Endometrium (tissue), 2 donors: ENCODE results near the gene SLC17A1.

ENCODE experiments used
- FAIRE-seq: peaks from 2 replicates; lab custom pipeline; 2012; peaks lifted over from hg19 to GRCh38; lab: Jason Lieb, UNC
- donor health status: control.
- donor health status: control.

Gene SLC17A1

DNA sequence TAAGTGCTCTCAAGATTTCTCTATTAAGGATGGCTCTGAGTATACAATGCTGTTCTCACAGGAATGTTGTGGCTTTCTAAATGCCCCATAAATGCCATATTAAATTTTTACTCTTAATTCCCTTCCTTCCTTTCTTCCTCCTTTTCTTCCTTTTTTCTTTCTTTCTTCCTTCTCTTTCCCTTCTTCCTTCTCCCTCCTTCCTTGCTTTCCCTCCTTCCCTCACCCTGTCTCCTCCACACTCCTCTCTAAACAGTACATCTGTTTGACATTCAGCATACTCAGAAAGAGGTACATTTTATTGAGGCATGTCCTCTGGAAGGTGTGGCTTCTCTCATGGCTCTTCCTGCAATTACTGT is 433 bp upstream of the SLC17A1 start:
- no peak for FAIRE-seq

DNA sequence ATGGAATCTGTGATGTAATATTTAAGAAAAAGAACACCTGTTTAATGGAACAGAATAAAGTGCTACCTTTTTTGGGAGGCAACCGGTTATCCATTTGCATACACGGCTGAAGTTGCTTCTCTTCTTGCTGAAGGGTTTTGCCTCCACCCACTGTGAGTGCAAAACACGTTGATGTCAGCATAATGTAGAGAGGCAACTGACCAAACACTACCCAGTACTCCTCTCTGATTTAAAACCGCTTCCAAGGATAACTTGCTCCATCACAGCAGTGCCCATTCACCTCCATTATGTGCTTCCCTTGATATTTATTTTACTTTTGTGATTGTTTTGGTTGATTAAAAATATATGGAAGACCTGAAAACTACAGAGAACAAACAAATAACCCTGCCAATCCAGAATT is 1.4 kb downstream of the SLC17A1 start:
- no peak for FAIRE-seq

DNA sequence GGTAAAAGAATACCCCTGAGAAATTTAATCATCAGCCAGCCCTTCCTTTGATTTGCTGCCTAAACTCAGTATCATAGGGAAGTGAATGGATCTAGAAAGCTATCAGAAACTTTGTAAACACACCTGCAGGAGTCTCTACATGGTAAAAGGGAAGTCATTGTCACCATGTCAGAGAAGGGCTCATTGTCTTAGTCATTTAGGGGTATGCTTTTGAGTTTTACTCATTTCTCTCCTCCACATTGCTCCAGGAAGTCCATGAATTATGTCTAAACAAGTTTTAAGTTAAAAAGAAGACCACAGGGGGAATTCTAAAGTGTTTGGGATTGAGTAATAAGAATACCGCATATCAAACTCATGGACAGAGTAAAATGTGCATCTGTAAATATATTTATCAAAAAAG is 2.5 kb downstream of the SLC17A1 start:
- FAIRE-seq: no peak

DNA sequence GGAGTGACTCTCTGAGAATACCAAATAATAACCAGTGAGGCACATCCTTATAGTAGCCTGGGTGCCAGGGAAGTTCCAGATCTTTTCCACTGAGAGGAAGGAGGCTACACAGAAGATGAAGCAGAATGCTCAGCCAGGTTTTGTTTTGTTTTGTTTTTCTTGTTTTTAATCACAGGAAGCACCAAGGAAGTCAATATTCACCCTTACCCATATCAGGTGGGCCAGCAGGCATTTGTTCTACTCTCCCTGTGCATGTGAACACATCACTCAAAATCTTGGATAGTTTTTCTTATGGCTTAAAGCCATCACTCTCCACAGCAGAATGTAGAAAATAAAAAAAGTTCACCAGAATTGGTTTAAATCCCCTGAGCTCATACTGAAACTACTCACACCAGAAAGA is 10.5 kb downstream of the SLC17A1 start:
- FAIRE-seq: no peak

DNA sequence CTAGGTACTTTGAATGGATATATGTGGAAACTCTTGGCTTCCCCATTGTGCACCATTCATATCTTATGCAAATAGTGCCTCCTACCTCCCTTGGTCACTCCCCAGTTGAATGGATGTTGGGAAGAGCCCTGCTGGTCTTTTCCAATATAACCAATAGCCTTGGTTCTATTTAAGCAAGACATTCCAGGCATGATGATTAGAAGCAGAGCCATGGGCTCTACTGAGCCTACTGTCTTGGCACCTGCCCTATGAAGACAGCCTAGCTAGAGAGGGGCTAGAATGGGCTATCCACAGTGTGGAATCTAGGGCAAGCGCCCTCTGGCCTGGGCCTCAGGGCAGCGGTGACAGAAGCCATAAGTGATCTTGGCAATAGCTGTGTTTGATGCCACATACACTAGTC is 15.6 kb downstream of the SLC17A1 start:
- FAIRE-seq: no peak

DNA sequence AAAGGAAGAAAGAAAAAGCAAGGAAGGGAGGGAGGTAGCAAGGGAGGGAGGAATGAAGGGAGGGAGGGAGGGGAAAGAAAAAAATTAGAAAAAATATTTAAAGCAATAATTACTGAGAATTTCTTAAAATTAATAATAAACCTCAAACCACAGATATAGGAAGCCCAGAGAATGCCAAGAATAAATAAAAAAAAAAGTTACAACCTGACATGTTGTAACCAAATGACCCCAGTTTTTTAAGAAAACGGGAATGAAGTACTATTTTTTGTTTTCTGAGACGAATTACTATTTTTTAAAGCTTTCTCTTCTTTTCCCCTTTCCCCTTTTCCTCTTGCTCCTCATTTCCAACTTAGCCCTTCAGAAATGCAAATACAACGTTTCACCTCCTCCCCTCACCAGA is 16.7 kb downstream of the SLC17A1 start:
- no peak for FAIRE-seq

DNA sequence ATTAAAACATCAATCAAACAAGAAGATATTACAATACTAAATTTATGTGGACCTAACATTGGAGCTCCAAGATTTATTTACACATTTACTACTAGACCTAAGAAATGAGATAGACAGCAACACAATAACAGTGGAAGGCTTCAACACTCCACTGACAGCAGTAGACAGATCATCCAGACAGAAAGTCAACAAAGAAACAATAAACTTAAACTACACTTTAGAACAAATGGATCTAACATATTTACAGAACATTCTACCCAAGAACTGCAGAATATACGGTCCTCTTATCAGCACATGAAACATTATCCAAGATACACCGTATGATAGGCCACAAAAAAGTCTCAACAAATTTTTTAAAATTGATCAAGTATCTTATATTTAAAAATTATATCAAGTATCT is 27.0 kb downstream of the SLC17A1 start:
- no peak for FAIRE-seq

DNA sequence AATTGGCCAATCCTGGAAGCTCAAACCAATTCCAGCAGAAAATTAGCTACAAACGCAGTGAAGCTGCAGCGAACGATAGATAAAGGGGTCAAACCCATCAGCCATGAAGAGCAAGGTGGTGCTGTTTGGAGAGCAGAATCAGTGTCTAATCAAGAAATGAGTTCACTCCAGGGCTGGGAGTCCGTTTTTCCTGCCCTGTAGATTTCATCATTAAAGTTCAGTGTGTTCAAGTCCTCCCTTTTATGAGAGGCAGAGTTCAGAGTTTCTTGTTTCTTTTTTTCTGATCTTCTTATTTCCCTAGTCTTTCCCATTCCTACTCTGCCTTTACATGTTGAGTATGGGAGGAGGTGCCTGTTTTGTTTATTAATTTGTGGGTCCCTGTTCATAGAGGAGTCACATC is 30.4 kb downstream of the SLC17A1 start:
- FAIRE-seq: no peak

DNA sequence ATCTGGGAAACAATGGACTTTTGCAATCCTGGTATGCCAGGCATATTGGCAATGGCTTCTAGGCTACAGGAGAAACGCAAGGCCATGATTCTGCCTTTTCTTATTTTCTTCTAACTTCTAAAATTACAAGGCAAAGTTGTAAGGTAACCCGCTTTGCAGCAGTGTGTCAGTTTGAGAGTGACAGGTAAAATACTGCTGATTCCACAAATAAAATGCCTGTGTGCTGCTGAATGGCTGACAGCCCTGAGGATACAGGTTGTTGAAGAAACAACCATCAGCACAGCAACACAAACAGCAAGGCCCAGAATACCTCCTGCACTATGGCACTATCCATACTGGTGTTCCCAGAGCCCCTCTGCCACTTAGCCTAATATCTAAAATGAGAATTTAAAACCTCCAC is 37.1 kb downstream of the SLC17A1 start:
- no peak for FAIRE-seq

DNA sequence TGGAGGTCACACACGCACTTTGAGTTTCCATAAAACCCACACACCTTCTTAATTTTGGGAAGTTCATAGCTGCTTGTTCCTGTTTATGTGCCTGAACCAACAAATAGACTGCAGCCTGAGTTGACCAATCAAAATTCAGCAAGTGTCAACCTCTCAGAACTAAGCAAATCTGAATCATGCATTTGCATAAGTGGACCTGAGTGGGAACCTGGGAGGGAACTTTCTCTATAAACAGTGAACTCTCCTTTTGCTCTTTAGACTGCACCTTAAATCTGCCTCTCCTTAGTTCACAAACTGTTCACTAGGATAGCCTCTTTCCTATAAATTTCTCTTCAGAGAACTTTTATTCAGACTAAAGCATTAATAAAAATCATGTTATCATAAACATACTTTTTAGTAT is 37.9 kb downstream of the SLC17A1 start:
- no peak for FAIRE-seq

DNA sequence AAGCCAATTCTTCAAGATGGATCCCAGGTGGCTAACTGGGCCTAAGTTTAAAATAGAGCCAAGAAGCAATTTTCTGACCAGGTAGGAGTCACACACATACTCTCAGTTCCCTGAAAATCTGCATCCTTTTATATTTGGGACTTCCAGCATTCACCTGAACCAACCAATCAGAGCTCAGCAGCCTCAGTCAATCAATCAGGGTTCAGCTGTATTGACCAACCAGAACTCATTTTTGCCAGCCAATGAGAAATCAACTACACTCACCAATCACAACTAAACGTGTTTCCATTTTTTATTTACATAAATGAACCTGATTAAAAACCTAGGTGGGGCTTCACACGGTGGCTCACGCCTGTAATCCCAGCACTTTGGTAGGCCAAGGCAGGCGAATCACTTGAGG is 39.8 kb downstream of the SLC17A1 start:
- no peak for FAIRE-seq

DNA sequence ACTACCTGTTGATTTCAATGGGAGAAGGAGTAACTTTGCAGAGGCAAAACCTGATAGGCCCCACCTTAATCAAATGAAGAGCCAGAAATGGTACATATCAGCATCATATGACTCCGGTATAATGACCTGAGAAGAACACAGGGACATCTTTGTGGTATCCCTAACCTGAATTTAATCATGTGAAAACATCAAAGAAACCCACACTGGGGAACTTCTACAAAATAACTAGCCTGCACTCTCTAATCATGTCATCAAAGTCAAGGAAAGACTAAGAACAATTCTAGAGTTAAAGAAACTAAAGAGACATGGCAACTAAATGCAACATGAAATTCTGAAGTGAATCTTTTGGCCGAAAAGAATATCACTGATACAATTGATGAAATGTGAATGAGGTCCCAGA is 42.4 kb downstream of the SLC17A1 start:
- no peak for FAIRE-seq

DNA sequence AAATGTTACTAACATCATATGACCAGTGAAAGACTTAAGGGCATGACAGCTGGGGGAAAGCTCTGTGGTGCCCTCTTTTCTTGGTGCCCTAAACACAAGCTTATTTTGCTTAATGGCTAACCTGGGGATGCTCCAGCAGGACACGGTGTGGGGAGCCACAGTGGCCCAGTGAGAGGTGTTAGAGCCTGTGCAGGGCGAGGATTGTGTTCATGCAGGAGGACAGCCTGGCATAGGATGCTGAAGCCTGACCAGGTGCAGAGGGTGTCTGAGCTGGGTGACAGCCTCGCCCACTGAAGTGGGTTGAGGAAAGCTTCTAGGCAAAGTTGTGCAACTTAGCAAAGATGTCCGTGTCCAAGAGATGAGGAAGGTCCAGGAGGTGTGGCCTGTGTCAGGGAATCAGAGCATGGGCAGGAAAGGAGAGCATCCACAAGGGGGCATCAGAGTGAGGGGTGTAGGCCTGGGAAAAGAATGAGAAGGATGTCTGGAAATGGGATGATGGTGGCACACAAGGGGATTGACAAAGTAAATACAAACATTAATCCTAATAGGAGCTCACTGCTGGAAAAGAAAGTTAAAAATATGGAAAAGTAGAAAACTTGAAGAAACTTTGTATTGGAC is 43.4 kb downstream of the SLC17A1 start:
- no peak for FAIRE-seq

DNA sequence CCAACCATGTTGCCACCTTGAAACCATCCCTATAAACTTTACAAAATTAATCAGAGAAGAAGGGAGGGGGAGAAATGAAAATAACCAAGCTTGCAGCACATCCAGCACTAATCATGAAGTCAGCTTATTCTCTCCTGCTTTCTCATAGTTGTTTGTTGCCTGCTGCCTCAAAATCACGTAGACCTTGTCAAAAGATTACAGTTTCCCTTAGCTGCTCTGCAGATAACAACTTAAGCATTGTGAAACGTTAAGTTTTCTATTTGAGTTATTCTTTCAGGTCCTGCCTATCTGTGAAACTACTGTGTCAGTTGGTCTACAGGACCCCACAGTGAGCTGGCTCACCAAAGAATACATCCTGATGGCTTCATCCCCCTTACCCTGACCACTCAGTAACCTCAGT is 44.4 kb downstream of the SLC17A1 start:
- FAIRE-seq: no peak

DNA sequence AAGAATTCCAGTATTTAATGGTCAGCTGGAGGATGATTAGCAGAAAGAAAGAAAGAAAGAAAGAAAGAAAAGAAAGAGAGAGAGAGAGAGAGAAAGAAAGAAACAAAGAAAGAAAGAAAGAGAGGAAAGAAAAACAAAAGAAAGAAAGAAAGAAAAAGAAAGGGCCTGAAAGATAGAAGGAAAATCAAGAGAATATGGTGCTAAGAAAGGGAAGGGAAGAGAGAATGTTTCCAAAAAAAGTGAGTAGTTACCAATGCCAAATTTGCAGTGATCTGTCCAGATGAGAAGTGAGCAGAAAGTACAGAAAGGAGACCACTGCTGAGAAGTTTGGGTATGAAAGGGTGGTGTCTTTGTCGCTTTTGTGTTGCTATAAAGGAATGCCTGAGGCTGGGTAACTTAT is 50.7 kb downstream of the SLC17A1 start:
- no peak for FAIRE-seq

DNA sequence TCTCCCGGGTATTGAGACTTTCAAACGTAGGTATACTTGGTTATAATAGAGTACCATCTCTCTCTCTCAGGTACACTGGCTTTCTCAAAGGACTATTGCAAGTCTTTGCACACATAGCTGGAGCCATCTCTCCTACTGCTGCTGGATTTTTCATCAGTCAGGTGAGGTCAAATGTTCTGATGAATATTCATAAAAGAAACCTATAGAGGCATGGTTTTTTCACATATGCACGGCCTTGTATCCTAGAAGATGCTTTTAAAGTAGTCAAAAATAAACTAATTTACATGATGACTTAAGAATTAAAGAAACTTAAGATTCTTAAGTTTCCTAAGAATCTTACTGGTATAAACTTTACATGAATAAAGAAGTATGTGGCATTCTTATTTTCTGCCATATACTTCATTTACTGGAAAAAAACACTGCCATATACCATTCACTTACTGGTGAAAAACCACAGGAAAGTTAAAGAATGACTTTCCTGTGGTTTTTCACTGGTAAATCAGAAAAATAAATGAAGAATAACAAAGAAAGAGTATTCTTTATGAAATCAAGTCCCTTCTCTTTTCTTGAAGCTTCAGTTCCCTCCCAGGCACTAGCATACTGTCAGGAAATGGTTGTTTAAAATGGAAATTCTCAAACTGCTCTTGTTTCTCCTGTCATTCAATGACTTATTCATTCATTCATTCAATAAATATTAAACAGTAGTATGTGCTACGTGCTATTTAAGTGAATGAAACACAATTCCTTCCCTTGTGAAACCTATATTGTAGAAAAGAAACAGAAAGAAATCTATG is 53.8 kb downstream of the SLC17A1 start:
- FAIRE-seq: no peak

DNA sequence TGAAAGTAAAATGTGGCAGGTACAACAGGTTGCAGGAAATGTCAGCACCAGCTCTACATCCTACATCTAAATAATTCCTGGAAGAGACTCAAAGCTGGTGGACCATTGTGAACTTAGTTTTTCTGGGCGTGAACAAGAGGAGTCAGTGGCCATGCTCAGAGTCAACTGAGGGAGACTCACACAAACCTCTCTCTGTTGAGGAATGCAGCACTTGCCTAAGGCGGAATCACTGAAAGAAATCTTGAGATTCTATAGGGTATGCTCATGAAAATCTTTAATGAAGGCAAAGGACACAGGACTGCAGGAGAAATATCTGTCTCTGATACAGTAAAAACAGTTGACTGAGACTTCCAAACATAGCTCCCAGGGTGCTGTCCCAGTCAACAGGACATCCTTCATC is 54.8 kb downstream of the SLC17A1 start:
- FAIRE-seq: no peak

DNA sequence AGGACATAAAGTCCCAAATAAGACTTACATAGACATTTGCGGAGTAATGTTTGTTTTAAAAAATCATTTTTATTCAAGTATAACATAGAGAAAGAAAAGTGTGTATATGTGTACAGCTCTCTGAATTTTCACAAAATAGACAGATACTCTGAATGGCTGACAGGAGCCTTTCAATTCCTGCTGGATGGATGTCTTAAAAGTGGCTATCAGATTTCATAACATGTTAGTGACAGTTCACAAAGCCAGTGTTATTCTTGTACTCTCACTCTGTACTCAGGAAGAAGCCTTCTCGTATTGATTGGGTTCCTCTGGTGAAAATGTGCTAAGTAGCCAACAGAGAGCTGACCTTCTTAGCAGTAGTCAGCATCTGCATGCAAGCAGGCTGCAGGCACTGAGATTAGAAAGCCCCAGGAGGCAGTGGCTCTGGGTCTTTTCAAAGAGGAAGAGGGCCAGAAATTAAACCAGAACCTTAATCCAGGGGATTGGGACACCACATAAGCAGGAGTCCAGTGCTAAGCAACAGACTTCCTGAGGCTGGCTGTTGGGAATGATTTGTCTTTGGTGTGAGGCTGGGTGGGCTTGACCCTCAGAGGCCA is 57.6 kb downstream of the SLC17A1 start:
- no peak for FAIRE-seq

DNA sequence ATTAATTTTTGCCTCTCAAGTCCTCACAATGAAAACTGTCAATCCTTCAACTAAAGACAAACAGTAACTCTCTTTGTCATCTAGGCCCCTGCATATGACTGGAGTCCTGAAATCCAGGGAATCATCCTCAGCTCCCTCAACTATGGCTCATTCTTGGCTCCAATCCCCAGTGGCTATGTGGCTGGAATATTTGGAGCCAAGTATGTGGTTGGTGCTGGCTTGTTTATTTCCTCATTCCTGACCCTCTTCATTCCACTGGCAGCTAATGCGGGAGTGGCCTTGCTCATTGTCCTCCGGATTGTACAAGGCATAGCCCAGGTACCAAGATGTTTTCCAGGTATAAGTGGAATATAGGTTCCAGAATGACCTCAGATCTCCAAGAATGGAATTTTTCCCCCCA is 61.9 kb downstream of the SLC17A1 start:
- no peak for FAIRE-seq

DNA sequence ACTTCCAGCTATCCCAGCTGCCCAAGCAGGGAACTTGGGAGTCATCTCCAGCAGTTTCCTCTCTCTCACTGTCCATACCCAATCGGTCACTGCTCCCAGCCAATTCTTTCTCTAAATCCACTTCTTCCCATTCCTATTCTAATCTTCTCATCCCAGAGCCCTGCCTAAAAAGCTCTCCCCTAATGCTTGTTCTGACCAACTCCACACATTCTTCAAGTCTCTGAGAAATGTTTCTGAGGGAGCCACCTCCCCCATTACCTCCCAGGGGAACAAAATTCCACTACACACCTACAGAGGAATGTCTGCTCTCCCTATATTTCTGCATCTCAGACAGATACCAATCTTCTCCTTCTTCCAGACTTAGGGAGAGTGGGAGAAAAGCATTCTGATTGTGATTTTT is 63.3 kb downstream of the SLC17A1 start:
- FAIRE-seq: no peak

DNA sequence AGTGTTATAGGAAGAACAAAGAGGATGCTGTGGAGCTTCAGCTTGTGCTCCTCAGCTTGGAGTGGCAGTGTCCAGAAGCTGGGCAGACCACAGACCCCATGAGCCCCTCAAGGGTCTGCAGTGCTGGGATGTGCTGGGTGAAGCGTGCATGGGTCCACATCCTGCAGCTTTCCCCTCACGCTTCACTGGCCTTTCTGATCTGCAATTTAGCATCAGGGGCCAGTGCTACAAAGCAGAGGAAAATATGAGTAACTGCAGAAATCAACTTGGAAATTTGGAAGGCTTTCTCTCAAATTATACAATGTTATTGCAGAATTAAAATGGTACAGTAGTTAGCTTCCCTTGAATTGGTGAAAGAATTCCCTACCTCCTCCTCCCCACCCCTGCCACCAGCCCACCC is 67.2 kb downstream of the SLC17A1 start:
- FAIRE-seq: no peak

DNA sequence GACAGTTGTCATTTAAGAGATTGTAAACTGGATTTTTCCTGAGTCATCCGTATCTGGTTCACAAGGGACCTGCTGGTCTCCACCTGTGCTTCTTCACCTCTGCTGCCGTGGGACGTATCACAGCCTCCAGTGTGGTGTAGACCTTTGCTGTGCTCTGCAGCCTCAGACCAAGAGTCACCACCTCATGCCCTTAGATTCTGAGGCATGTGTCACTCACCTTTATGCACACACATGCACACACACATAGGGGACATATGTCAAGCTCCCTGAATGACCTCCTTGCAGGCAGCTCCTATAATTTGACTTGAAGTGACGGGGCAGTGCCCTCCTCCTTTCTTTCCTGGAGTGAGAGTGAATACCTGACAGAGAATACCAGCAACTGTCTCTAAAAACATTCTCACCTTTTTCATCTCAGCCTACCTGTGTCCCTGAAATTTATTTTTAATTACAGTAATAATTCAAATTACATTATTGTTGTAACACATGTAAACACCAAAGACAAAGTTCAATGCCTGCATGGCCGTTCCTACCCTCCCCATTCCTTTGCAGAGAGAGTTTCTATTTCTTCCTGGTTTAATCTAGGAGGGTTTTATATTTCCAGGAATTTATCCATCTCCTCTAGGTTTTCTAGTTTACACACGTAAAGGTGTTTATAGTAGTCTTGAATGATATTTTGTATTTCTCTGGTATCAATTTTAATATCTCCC is 73.8 kb downstream of the SLC17A1 start:
- FAIRE-seq: no peak
